CD8-positive, alpha-beta memory T cell (primary cell): ENCODE data around the gene TRMT2A. TPM values are rescaled to one million over a fixed set of nuclear protein-coding genes. Genes with fewer than 3 reads are reported as not detected.

Source experiments
- CTCF ChIA-PET: fragments of 350-600 bp; sonication (Branson Sonifier 250); formaldehyde crosslinking; loops from one replicate; lab custom pipeline; 2021; ENCODE audit warnings: antibody characterized with exemption; lab: Charles Lee
- POLR2A ChIA-PET: fragments of 350-600 bp; sonication (Branson Sonifier 250); formaldehyde crosslinking; loops from one replicate; lab custom pipeline; 2021; ENCODE audit warnings: antibody characterized with exemption; lab: Charles Lee
- DNase-seq, 5 donors: peaks; one replicate each; pipeline versions ENCODE4 v3.0.0 to v3.0.0-alpha.2; 2020 to 2022; ENCODE audit warnings: mixed read lengths in 1 of 5
- H3K27ac ChIP-seq: one replicate; pipeline ENCODE4 v1.7.0; 2013; ENCODE audit warnings: low read depth, mild to moderate bottlenecking, low read length, moderate library complexity
- H3K27me3 ChIP-seq: 2 replicates; pipeline ENCODE4 v1.7.0; 2013; ENCODE audit warnings: low read length, mild to moderate bottlenecking; ENCODE audit not compliant: insufficient read depth, poor library complexity, severe bottlenecking
- H3K36me3 ChIP-seq: 2 replicates; pipeline ENCODE4 v1.7.0; 2013; ENCODE audit warnings: mild to moderate bottlenecking, low read length, moderate library complexity; ENCODE audit not compliant: insufficient read depth
- H3K4me1 ChIP-seq: 2 replicates; pipeline ENCODE4 v1.7.0; 2013; ENCODE audit warnings: mild to moderate bottlenecking, low read length, moderate library complexity; ENCODE audit not compliant: insufficient read depth
- H3K4me3 ChIP-seq: 2 replicates; pipeline ENCODE4 v1.7.0; 2013; ENCODE audit warnings: mild to moderate bottlenecking, low read length
- H3K9me3 ChIP-seq: 2 replicates; pipeline ENCODE4 v1.7.0; 2013; ENCODE audit warnings: mild to moderate bottlenecking, low read length
- H3K27ac Mint-ChIP-seq, 8 donors: one replicate each; pipeline ENCODE4 v1.8.0; 2020 to 2021; ENCODE audit warnings: mixed read lengths in 8 of 8, mild to moderate bottlenecking in 6 of 8, inconsistent platforms in 3 of 8, moderate library complexity in 3 of 8
- H3K27me3 Mint-ChIP-seq, 2 donors: one replicate each; pipeline ENCODE4 v1.8.0; 2020 to 2021; ENCODE audit warnings: mixed read lengths in 2 of 2, mild to moderate bottlenecking in 1 of 2, moderate library complexity in 1 of 2
- H3K36me3 Mint-ChIP-seq, 3 donors: one replicate each; pipeline ENCODE4 v1.8.0; 2020 to 2021; ENCODE audit warnings: mixed read lengths in 3 of 3, inconsistent platforms in 1 of 3, mild to moderate bottlenecking in 1 of 3
- H3K4me1 Mint-ChIP-seq, 3 donors: one replicate each; pipeline ENCODE4 v1.8.0; 2020 to 2021; ENCODE audit warnings: mixed read lengths in 3 of 3, inconsistent platforms in 1 of 3, mild to moderate bottlenecking in 1 of 3
- H3K4me3 Mint-ChIP-seq, 7 donors: one replicate each; pipeline ENCODE4 v1.8.0; 2020 to 2021; ENCODE audit warnings: mixed read lengths in 7 of 7, mild to moderate bottlenecking in 6 of 7, moderate library complexity in 4 of 7, inconsistent platforms in 2 of 7
- H3K9me3 Mint-ChIP-seq, 5 donors: one replicate each; pipeline ENCODE4 v1.8.0; 2020 to 2022; ENCODE audit warnings: mixed read lengths in 5 of 5, mild to moderate bottlenecking in 3 of 5, moderate library complexity in 2 of 5, inconsistent platforms in 1 of 5
- polyA plus RNA-seq: library from polyadenylated mRNA; unstranded; fragments of 300-500 nt; fragmentation: Illumina TruSeq; gene quantifications from one replicate; pipeline ENCODE4 v1.2.3, GENCODE V29; 2021
- total RNA-seq, 2 experiments: library from RNA; stranded (reverse); gene quantifications; one replicate each; pipeline ENCODE4 v1.2.3, GENCODE V29; 2021

TRMT2A gene
- total and polyA plus RNA-seq, 3 experiments from 2014 or later: 35.6 to 121 (median 108) TPM

GRCh38 chr22:20062043-20062765, 54.8 kb downstream of the TRMT2A start:
- H3K9me3 Mint-ChIP-seq: no peaks in the 10 kb centered on the region
- H3K9me3 ChIP-seq: no peaks in the 10 kb centered on the region
- no peak for DNase-seq
- H3K4me1 ChIP-seq: peaks cover 6% of the 10 kb centered on the region
- POLR2A ChIA-PET: no interaction called here
- no peaks in the 10 kb centered on the region for H3K27me3 Mint-ChIP-seq
- H3K27me3 ChIP-seq: no peaks in the 10 kb centered on the region
- H3K4me3 ChIP-seq: no peak overlapping the region
- CTCF ChIA-PET: interaction anchor here (1.4 to 1.8 kb wide), 2 partner anchors 11 to 49 kb away, joined by 3 to 4 read pairs; no protein-coding TSS in a partner anchor
- peaks cover 0 to 68% (median 10%) of the 10 kb centered on the region in 3 donors for H3K36me3 Mint-ChIP-seq
- H3K27ac Mint-ChIP-seq: no peak overlapping the region
- no peak overlapping the region for H3K4me3 Mint-ChIP-seq
- H3K4me1 Mint-ChIP-seq: peaks cover 5 to 19% (median 13%) of the 10 kb centered on the region in 3 donors
- no peak overlapping the region for H3K27ac ChIP-seq
- H3K36me3 ChIP-seq: peaks cover 18% of the 10 kb centered on the region

Other genes with a start within 250 kb of the TRMT2A start
- 10 to 100 TPM; 89.3 to 93.7 TPM for gene COMT, start 175.5 kb downstream of the TRMT2A start, total RNA-seq
- gene COMT, start 175.5 kb downstream of the TRMT2A start, polyA plus RNA-seq: 92.7 TPM
- gene TXNRD2, start 175.4 kb downstream of the TRMT2A start, total RNA-seq: 10 to 100 TPM; 27.6 to 27.9 TPM
- gene TXNRD2, start 175.4 kb downstream of the TRMT2A start, polyA plus RNA-seq: 13.8 TPM
- gene ARVCF, start 100.4 kb downstream of the TRMT2A start, total RNA-seq: 1 to 10 TPM; 1.4 to 1.8 TPM
- gene ARVCF, start 100.4 kb downstream of the TRMT2A start, polyA plus RNA-seq: 0.92 TPM
- 10 to 100 TPM; 27.3 to 28.0 TPM for gene TANGO2, start 96.1 kb downstream of the TRMT2A start, total RNA-seq
- 48.6 TPM for gene TANGO2, start 96.1 kb downstream of the TRMT2A start, polyA plus RNA-seq
- gene DGCR8, start 37.0 kb downstream of the TRMT2A start, total RNA-seq: 10 to 100 TPM; 68.6 to 73.8 TPM
- 10.6 TPM for gene DGCR8, start 37.0 kb downstream of the TRMT2A start, polyA plus RNA-seq
- 100 to 1,000 TPM; 436 to 459 TPM for gene RANBP1, start 1.1 kb downstream of the TRMT2A start, total RNA-seq
- gene RANBP1, start 1.1 kb downstream of the TRMT2A start, polyA plus RNA-seq: 102 TPM
- 10 to 100 TPM; 74.7 to 80.7 TPM for gene ZDHHC8, start 14.6 kb upstream of the TRMT2A start, total RNA-seq
- 4.4 TPM for gene ZDHHC8, start 14.6 kb upstream of the TRMT2A start, polyA plus RNA-seq
- gene CCDC188, start 33.8 kb upstream of the TRMT2A start, total RNA-seq: not detected
- not detected for gene CCDC188, start 33.8 kb upstream of the TRMT2A start, polyA plus RNA-seq
- 1 to 10 TPM; 1.8 to 2.7 TPM for gene RTN4R, start 151.1 kb upstream of the TRMT2A start, total RNA-seq
- gene RTN4R, start 151.1 kb upstream of the TRMT2A start, polyA plus RNA-seq: 6.0 TPM
- 10 to 100 TPM; 46.8 to 48.4 TPM for gene DGCR6L, start 202.8 kb upstream of the TRMT2A start, total RNA-seq
- 150 TPM for gene DGCR6L, start 202.8 kb upstream of the TRMT2A start, polyA plus RNA-seq